GM18868 (cell line): Measurements from ENCODE around the gene TBC1D8B.

Source experiments
- ATAC-seq: cut with Tn5 transposase; IDR thresholded peaks from one replicate; pipeline ENCODE4 v1.9.1; 2021; ENCODE audit warnings: mild to moderate bottlenecking, moderate library complexity; ENCODE audit not compliant: unreplicated experiment

The TBC1D8B gene

DNA sequence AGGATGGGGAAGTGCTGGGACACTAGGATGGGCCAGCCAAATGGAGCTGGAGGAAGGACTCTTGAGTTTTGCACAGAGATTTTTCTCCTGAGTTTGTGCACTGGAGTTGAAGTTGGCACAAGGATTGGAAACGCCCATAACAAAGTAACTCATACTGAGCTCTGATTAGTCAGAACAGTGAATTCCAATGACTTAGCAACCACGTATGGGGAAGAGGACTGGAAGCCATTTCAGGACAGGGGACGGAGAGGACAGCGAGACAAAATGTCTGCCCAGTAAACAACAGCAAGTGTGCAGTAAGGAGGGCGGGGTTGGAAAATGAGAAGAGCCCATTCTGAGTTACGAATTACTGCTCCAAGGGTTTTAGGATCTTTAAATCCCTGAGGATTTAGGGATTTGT is 94.8 kb downstream of the TBC1D8B start:
- ATAC-seq, result no peak

DNA sequence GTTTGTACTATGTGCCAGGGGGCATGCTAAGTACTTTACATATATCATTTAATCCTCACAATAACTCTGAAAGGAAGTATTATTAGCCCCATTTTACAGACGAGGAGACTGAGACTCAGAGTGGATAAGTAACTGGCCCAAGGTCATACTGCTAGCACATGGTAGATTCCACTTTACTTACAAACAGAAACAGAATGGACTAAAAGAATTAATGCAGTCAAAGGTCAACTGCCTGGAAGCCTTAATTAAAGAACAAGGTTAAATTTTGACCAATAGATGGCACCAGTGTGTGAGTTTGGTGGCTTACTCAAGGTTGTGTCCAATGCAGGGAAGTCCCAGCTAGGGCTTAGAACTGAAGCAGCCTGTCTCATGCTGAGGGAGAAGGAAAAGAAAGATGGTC is 96.0 kb downstream of the TBC1D8B start:
- ATAC-seq, result peak; percentile 67

DNA sequence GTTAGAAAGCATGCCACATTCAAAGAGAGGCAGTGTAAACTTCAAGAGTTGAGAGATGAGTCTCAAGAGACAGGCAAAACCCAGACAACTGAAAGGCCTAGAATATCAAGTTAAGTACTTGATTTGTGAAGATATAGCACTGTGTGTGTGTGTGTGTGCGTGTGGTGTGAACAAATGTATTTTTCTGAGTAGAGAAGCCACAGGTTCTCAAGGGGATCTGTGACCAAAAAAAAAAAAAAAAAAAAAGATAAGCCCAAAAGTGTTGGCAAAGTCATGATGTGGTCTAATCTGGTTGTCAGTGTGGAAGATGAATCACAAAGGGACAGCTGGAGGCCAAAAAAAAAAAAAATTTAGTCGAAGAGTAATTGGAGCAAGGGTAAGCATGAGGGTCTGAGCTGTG is 96.8 kb downstream of the TBC1D8B start:
- ATAC-seq, result no peak

DNA sequence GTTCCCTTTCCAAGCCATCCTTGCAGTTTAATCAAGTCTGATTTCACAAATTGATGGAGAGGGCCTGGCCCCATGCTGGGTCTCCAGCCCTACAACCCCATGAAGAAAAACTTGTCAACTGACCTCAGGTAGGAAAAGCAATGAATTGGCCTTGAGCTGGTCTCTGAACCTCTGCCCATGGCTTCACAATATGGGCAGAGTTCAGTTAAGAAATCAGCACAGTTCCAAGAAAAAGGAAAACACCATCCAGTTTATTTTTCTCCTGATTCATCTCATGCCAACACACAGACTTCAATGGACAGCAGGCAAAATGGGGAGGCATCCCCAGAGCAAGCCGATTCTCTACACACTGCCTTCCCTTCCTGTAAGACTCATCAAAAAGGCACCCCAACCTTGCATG is 97.4 kb downstream of the TBC1D8B start:
- no peak for ATAC-seq

DNA sequence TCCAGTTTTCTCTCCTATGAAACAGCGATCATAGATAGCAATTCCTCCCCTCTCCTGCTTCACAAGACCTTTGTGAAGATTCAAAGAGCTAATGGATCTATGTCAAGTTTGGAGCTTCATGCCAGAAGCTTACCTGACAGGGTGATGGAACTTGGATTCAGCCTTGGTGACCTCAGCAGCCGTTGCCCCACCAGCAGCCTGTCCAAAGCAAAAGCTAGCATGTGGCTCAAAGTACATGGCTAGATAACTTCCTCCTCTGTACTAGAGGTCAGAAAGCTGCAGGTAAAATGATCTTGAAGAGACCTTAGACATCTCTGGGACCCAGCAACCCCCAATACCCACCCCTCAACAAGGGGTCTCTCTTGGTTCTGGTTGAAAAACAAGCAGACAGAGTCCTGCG is 98.9 kb downstream of the TBC1D8B start:
- ATAC-seq, result no peak

DNA sequence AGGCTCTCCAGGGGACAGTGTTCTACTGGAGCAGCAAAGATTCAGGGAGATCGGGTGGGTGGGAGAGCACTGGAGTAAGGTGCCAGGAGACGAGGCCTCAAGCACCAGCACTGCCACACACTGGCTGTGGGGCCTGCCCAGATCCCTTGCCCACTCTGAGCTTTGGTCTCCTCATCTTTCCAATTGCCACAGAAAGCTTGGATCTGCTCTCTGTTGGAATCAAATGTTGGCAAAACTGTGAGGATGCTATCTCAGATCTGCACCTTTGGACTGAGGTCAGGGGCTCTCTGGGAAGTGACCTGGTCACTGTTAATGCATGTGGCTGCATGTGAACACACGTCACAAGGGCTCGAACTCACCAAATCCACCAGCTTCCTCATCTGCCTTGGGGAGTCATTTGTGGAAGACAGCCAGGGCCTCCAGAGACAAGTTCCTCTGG is 99.3 kb downstream of the TBC1D8B start:
- no peak for ATAC-seq

DNA sequence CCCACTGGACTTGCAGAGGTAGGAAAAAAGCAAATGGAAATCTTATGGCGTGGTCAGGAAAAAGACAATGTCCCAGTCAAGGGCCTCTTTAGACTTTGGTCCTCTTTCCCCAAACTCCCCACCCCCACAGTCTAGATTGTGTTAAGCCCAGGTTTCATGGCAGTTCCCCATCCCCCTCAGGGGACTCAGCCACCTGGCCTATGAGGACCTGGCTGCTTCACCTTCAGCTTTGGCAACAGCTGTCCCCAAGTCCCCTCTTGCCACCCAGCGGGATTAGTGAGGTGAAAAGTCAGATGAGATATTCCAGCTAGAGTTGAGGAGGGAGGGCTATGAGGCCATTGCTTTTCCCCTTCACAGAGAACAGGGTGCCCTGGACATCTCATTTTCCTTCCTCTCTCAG is 100.2 kb downstream of the TBC1D8B start:
- ATAC-seq, result no peak

DNA sequence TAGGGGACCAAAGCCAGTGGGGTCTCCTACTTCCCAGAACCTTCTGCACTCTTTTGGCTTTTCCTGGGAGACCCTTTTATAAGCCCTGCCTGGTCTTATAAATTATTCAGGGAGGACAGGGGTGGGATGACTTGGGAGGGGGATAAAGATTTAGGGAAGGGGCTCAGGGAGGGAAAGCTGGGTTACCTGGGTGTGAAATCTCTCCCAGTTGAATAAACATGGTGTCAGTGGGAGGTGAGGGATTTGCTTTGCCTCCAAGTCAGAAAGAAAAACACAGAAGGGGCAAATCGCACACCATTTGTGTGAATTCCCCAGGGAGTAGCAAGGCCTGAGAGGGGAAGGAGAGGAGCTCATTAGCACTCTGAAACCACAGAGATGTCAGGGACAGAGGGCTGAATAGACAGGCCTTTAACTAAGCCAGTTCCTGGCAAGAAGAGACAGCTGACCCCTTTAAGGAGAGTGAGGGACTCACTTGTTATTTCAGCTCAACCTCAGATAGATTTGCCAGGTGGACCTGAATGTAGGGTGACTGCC is 100.9 kb downstream of the TBC1D8B start, which contains the start of gene RIPPLY1:
TSS of gene RIPPLY1 (minus strand) at position 51 of the 534 bp plus-strand sequence. CDS start 54 bp downstream, outside the sequence.
- ATAC-seq, result no peak

DNA sequence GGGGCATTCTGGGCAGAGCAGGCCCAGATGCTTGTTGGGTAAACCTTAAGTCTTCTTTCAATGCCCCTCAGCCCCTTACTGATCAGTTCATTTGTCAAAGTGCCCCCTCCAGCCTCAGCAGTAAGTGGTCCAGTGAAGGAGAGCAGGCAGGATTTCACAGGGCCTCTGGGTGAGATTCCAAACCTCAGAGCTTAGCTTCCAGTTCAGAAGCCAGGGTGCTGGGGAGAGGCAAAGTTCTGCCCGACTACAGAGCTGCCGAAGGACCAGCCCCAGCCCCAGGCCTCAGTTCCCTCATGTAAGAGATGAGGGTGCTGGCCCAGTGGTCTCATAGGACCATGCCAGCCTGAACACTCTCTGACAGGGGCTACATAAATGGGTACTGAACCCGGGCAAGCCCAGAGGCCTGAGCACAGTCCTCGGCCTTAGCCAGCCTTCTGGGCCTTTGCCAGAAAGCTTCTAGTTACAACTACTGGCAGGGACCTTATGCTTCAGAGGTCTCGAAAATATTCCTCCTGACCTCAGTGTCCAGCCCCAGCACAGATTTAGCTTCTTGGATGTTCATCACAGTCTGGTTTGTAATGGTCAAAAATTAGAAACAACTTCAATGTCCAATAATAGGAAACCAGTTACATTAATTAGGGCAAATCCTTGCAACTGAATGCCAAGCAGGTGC is 101.5 kb downstream of the TBC1D8B start:
- ATAC-seq, result no peak

DNA sequence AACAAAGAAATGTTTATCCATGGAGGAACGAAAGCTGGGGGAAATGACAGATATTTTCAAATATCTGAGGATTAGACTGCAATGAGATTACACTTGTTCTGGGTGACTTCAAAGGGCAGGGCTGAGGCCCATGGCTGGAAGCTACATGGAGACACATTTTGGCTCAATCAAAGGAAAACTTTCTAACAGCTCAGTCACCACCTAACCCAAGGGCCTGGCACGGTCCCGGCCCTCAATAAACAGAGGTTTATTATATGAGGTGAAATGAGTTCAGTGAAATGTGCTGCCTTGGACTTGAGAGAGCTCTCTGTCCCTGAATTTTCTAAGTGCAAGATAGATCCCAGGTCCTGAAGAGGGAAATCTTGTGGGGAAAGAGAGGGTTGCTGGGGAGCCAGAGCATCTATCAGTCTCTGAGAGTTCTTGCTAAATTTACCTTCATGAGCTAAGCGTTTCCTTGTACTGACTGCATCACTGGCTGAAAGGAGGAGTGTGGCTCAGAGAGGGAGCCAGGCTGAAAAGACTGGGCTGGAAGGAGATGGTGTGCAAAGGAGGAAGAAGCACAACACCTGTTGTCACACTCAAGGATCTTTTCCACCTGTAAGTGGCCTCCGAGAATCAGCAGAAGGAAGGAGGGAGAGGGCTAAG is 102.7 kb downstream of the TBC1D8B start:
- no peak for ATAC-seq

DNA sequence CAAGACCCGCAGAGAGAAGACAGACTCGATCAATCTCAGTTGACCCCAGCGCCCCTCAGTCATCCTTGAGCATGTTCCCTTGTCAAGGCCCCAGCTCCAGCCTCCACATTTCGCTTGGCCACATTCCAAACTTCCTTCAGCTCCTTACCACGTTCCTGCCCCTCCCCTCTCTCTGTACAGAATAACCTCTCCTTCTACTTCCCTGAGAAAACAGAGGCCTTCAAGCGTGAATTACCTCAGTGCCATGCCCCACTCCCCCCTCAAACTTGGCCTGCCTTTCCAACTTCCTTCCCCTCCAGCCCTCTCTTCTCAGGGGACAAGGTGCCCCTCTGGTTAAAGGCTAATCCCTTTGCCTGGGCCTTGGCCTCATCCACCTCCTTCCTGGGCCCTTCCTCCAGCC is 103.9 kb downstream of the TBC1D8B start:
- no peak for ATAC-seq

DNA sequence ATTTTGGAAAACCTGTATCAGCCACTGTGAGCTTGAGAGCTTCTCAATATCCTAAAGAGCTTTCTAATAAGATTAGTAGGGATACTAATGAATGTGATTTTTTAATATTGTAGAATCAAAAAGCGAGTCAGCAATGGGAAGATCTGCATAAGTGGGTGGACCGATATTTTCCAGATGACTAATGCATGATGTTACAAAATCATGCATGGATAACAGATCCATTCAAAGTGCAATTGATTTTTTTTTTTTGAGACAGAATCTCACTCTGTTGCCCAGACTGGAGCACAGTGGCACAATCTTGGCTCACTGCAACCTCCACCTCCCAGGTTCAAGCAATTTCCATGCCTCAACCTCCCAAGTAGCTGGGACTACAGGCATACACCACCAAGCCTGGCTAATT is 110.4 kb downstream of the TBC1D8B start:
- ATAC-seq, result no peak

DNA sequence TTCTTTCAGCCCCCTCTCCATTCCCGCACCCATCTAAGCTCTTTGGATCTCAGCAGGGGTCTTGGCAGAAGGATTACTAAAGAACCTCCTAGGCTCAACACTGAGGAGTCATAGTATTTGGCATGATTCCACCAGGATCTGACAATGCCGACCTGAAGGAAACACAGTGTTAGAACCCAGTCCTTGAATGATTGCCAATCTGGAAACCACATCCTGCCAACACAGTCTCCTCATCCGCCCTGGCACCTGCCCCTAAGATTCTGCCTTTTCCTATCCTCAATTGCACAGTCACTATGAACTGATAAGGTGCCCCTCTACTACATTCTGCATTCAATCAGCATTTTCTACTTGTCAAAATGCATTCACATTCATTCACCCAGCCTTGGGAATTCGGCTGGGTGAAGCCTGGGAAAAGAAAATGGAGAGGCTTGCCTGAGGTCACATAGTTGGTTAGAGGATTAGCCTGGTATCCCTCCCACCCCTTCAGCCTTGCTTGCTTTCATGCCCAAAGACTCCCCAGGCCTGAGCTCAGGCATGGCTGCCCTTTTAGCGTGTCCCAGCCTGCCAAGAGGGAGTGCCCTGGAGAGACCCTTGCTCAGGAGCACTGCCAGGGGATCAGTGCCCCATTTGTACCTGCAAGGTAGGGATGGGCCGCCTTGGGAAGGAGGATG is 115.5 kb downstream of the TBC1D8B start:
- ATAC-seq, result no peak

DNA sequence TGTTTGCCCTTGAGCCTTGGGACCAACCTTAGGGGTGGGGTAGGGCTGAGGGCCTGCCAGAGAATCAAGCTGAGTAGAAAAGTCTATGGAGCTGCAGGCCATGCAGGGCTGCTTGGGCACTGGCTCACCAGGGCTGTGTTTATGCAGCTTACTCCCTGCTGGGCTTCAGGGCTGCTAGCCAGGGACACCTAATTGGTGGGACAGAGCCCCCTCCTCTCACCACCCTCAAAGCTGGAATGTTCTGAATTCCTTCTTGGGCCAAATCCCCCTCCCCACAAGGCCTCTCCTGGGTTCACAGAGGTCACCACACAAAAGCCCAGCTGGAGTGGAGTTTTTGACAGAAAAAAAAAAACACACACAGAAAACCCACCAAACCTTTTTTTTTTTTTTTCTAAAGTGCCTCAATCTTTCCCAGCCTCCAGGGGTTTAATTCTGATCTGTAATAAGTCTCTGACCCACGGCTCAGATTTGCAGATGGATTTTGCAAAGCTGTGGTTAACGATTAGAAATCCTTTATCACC is 117.5 kb downstream of the TBC1D8B start, which contains the start of gene CLDN2:
TSS of gene CLDN2 (plus strand) at position 471 of the 521 bp plus-strand sequence. CDS start 7,827 bp downstream, outside the sequence.
- no peak for ATAC-seq

DNA sequence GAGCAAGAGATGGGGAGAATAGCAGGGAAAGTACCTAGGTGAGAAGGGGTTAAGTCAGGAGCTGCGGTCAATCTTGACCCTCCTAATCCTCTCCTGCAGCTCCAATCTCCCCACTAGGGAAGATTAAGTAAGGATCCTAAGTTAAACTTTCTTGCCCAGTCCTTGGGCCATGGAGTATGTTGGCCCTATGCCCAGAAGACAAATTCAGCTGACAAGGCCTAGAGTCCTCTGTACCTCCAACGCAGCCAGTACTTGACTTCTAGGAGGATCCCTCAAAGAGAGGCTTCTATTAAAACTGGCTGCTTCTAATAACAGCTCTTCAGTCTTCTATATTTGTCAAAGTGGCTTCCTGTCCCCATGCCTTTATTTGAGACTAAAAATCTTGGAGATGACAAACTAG is 119.2 kb downstream of the TBC1D8B start:
- ATAC-seq, result no peak
